NOMO-1 (cell line): ENCODE data around the gene WDSUB1.
A peak's percentile ranks its signal among the peaks of the same experiment; 100 is the strongest.

Experiments used
- DNase-seq, 2 experiments: peaks; one replicate each; lab custom pipeline; 2025; ENCODE audit not compliant: unreplicated experiment in 2 of 2; lab: John Stamatoyannopoulos, UW

WDSUB1 gene

DNA sequence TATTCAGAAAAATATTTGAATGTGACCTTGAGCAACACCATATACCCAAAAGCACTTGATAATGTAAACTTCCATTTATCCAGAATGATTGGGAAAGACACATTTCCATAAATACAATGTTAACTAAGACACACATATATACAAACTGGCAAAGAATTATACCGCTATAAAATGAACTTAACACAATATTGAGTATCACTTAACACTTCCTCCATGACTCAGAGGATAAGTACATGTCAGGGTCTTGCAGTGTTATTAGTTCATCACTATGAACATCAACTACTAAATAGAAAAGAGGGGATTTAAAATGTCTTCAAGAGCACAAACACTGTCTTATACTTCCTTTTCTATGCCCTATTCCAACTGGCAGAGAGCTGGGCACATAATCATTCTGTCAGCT lies 18.6 kb downstream of the WDSUB1 start:
- no peak for DNase-seq

DNA sequence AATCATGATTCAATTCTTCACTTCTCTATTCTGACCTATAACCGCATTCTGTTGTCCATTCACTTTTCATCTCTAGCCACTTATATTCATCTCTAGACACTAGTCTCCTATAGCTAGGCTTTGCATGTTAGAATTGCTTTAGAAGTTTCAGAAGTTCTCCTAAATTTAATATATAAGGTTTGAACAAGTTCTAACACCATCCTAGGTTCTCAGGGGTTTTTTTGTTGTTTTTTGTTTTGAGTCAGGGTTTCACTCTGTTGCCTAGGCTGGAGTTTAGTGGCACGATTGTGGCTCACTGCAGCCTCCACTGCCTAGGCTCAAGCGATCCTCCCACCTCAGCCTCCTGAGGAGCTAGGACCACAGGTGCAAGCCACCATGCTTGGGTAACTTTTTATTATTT lies 19.9 kb downstream of the WDSUB1 start:
- no peak for DNase-seq

DNA sequence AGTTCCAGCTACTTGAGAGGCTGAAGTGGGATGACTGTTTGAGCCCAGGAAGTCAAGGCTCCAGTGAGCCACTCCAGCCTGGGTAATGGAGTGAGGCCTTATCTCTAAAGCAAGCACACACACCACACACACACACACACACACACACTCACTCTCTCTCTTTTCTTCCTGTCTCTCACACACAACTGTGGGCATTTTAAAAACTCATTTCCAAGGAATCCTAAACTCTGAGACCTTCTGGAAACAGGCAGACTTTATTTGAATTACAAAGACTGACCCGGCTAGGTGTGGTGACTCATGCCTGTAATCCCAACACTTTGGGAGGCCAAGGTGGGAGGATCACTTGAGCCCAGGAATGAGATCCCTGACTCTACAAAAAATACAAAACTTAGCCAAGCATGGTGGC lies 21.3 kb downstream of the WDSUB1 start:
- DNase-seq, result no peak

DNA sequence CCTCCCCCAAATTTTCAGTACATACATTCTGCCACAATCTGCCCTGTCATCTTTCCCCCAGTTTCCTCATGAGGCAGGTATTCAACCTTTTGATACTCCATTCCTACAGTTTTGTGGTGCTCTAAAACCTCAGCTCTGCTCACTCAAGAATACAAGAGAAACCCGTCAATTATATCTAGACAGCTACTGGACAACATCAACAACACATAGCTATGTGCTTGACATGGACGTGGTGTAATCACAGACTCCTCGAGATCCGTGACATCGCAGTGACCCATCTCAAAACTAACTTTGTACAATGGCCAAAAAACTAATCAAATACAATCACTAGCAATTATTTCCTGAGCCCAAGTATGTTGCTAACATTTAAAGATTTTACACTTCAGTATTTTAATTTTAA lies 23.6 kb downstream of the WDSUB1 start:
- no peak for DNase-seq

DNA sequence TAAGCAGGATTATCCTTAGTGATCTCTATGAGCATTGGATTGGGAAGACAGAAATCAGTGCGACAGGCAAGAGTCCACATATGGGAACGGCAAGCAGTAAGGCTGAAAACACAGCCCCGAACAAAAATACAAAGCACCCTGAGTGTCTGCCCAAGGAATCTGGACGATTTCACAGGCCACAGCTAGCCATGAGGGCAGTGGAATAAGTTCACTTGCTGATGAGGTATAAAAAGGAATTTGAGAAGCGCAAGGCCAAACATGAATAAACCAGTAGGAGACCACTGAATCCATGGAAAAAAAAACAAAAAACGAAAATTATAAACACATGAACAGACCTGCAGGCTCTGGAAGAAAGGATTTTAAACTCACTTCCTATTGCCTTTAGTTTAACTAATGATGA lies 24.3 kb downstream of the WDSUB1 start:
- DNase-seq, result no peak

DNA sequence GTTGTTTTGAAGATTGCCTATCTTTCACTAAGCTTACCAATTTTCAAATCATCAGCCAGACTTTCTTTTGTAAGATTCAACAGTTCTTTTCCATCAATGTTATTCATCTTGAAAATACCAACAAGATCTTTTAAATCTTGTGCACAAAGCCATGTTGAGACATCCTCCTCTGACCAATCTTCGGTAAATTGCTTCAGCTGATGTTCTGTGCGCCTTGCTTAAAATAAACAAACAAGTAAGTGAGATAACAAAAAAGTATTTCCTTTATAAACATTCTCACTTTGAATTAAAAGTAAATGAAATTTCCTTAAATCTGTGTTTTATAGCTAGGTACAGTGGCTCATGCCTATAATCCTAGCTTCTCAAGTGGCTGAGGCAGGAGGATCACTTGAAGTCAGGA lies 30.3 kb downstream of the WDSUB1 start:
- DNase-seq, result no peak

DNA sequence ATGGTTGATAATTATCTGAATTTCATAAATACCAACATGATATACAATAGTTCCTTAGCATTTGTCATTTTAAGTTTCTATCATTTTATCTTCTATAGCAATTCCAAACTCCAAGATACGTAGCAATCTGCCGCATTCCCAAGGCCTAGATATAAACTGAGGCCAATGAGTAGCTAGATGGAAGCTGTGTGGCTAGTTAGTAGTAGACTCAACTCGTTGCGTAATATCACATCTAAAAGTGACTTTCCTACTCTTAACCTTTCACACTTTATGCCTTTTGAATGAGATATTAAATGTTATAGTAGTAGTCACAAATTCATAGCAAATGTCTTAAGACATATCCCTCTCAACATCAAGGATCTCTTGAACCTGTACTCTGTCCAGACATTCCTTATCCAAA lies 33.6 kb downstream of the WDSUB1 start:
- DNase-seq, result no peak

DNA sequence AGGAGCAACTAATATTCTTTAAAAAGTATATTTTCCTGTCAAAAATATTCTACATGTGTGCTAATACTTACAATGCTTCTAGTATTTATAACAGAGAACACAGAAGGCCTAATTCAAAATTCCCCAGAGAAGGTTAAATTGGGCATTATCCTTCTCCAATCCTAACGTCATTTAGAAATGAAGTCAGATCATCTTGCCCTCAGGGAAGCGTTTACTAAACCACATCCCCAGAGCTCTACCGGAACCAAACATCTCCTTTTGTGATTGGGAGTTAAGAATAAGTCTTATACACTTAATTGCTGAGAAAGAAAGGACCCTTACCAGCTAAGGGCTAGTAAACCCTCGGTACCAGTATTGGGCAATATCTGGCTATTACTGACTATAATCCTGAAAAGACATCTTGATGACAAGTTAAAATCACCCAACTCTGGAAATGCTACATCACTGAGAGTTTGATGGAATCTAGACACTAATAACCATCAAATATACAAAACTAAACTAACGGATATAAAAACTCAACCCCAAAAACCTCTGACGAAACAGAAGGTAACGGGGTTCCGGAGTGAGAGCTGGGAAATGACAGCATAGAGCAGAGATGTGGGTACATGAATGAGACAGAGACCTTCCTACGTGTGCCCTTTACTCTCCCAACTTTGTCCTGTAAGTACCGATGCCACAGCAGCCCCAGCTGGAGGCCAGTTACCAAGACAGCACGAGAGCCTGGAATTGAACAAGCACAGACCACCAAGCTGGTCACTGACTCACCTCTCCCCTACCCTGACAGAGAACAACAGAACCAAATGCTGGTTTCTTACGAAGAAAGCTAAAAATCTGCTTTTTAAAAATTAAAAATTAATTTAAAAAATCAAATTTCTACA lies 35.0 kb downstream of the WDSUB1 start:
- no peak for DNase-seq

DNA sequence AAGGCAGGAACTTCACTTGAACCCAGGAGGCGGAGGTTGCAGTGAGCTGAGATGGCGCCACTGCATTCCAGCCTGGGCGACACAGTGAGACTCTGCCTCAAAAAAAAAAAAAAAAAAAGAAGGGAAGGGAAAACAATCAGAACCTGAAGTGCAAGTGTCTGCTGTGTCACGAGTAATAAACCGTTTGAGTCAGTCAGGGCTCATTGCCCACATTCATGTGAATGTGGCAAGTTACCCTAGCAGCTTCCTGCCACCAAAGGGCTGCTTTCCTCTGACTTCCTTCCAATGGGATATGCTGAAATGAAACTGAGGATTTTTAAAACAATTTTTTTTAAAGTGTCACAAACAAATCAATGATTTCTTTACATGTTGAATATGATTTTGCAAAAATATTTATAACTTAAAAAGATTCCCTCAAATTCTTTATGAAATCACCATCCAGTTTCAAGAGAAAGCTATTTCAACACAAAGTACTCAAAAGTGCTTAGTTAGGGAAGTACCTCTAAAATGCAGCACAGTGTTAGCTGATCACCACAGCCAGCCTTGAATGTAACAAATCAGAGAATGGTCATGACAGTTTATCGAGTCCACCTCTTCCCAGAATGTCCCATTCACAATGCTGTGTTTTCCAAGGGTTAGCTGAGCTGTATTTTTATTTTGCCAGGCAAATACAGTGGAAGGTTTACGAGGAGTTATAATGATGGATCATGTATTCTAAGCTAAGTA lies 36.4 kb downstream of the WDSUB1 start:
- peak; percentile 76 to 90 for DNase-seq

DNA sequence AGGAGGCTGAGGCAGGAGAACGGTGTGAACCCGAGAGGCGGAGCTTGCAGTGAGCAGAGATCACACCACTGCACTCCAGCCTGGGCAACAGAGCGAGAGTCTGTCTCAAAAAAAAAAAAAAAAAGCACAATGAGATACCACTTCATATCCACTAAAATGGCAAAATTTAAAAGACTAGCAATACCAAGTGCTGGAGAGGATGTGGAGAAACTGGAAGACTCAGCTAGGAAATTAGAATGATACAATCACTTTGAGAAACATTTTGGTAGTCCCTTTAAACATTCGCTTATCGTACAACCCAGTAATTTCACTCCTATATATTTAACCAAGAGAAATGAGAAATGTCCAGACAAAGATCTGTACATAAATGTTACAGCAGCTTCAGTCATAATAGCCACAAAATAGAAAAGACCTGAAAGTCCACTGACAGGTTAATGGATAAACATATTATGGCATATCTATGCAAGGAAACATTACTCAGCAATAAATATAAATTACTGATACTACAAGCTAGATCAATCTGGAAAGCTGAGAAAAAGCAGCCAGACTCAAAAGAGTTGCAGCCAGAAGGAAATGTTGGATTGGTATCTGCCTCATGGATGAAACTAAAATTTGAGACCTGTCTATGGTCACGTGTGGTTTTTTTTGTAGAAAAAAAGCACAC lies 40.0 kb downstream of the WDSUB1 start:
- no peak for DNase-seq

DNA sequence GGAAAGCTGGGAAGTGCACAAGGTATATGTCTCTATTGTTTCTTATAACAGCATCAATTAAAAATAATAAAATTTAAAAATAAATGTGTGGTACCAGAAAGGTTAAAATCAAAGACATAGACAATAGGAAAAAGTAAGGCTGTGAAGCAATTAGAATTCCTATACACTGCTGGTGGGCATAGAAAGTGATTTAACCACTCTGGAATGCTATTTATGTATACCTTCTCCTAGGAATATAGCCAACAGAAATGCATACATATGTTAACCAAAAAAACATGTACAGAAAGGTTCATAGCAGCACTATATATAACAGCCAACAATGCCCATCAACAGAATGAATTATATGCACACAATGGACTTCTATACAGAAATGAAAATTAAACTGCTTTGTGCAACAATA lies 43.0 kb downstream of the WDSUB1 start:
- no peak for DNase-seq

DNA sequence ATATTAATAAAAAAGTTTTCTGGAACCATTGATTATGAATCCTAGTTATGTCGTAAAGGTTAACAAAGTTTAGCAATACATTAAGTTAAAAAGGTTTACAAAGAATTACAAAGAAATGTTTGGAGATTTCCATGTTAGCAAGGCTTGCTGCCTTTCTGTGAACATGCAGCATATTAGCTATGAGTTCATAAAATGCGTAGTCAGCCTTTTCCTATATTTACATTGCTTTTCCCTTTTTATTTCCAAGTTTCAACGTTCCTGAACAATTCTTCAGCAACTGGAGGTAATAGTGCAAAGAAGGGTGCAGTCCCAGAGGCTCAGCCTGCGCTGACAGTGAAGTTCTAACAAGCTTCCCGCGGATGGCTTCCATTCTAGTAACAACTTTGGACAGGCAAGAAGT lies 51.6 kb downstream of the WDSUB1 start:
- DNase-seq, result no peak

DNA sequence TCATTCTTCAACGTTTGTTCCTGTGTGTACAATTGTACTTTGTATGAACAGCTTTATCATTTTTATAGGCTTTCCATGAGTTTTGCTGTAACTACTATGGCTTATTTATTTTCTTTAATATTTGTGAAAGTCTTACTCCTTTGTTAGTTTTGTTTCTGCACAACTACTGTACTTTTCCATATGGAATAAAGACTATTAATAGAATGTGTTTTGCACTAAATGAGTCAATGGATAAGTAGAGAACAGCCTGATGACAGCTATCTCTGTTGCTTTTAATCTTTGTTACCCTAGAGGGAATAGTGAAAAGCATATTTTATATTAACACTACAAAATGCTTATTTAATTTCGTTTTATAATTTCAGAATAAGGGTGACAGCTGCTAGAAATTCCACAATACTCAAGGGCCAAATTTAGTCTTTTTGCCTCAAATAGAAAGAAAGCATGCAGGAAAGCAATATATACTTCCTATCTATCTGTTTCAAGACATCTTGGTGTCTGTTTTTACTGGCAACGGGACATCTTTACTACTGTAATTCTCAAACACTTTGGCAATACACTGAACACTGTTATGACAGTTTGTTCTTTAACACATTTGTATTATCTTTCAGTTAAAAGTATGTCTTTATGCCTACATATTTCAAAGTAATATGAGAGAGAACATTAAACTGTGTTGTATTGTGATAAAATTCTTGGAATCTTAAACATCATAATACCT lies 53.9 kb downstream of the WDSUB1 start:
- no peak for DNase-seq

DNA sequence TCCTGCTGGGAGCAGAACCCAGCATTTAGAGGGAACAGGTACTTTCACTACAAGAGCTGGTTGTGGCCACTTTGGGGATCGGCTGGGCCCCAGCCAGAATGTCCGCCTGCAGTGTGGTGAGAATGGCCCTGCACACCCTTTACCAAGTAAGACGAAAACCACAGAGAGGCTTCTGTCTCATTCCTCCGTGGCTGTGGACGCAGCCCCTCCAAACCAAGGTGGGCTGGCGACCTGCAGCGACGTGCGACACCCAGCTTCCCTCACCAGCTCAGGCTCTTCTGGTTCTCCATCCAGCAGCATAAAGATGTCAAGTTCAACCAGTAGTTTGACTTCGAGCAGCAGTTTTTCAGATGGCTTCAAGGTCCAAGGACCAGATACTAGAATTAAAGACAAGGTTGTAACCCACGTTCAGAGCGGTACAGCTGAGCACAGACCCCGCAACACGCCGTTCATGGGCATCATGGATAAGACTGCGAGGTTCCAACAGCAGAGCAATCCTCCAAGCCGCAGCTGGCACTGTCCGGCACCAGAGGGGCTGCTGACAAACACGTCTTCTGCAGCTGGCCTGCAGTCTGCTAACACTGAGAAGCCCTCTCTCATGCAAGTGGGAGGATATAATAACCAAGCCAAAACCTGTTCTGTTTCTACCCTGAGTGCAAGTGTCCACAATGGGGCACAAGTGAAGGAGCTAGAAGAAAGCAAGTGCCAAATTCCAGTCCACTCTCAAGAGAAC lies 56.2 kb downstream of the WDSUB1 start:
- DNase-seq, result no peak

DNA sequence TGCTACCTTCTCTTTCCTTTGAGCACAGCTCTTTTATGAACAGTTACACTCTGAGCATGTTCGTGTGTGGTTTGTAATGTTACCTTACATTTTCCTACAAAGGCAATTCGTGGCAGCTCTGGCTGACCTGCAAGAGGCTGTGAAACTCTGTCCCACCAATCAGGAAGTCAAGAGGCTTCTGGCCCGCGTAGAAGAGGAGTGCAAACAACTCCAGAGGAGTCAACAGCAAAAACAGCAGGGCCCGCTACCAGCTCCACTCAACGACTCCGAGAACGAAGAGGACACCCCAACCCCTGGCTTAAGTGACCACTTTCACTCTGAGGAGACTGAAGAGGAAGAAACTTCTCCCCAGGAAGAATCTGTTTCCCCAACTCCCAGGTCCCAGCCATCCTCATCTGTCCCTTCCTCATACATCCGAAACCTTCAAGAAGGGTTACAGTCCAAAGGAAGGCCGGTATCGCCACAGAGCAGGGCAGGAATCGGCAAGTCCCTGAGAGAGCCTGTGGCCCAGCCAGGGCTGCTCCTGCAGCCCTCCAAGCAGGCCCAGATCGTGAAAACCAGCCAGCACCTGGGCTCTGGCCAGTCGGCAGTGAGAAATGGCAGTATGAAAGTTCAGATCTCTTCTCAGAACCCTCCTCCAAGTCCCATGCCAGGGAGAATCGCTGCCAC lies 56.9 kb downstream of the WDSUB1 start:
- no peak for DNase-seq

DNA sequence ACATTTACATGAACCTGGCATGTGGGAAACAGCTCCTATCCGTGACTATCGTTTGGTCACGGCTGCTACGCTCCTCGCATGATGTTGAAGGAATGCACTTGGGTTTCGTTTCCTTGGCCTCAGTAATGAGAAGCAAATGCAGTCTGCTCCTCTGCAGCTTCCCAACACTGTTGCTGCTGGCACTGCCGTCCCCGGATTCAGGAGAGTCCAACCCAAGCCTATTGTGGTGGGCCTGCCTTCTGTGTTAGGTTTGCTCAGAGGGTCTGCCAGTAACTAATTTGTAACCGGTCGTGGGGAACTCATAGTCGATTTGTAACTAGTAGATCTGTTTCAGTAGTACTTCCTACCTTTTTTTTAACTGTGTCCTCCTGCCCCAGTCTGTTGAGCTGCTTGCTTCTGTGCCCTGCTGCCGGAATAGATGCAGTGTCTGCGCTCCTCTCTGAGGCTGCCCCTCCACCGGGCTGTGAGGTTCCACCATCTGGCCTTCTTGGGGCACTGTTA lies 58.4 kb downstream of the WDSUB1 start:
- DNase-seq, result no peak

DNA sequence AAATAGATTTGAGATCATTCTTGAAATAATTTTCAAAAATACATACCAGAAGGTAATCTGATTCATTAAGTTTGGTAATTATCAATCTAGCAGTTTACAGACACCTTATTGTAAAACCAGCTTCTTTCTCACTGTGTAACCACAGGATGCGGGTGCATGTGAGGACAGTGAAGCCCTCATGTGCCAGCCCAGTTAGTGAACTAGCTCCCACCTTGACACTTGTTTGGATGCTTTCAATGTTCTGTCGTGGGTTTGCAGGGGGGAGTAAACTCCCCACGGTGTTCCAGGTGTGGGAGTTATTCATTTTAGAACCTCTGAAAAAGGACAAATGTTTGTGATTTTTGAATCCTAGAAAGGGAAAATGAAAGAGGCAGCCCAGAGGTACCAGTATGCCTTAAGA lies 59.0 kb downstream of the WDSUB1 start:
- DNase-seq, result no peak

DNA sequence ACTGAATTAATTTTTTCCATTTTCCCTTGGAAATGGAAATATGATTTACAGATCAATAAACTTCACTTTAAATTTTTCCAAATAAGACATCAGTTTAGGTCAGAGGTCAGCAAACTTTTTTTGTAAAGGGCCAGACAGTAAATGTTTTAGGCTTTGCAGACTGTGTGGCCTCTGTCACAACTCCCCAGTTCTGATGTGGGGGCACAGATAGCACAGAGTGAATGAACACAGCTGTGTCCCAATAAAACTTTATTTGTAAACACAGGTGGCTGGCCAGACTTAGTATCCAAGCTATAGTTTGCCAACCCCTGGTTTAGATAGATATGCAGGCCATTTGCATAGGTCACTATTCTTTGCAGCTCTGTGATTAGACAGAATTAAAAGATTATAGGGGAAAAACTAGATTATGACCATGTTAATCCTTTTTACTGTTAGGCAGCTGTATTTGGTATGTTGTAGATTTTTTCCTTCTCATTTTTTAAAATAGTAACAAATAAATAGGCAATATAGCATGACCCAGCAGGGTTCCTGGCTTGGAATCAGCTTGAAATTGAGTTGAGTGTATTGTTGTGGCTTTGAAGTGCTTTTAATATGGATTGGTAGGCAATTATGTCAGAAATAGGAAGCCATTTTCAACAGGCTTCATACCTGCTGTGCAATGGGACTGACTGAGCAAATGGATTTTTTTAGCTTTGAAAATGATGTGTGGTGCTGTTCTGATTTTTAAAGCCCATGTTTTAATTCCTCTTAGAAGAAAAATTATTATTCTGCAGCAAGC lies 59.7 kb downstream of the WDSUB1 start:
- DNase-seq, result no peak

DNA sequence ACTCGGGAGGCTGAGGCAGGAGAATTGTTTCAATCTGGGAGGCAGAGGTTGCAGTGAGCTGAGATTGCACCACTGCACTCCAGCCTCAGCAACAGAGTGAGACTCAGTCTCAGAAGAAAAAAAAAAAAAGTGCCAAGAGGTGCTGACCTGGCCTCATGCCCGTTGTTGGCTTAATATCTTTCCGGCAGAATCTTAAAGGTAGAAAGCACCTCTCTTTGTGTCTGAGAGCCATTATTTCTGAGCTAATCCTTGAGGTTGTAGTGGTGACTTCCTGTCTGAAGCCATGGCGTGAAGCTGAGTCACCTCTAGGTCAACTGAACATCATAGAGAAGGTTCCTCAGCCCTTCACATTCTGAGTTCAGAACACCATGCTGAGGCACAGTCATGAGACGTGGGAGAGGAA lies 60.4 kb downstream of the WDSUB1 start:
- DNase-seq, result peak; percentile 32 to 76
